Activated CD8-positive, alpha-beta T cell treated with anti-CD3 and anti-CD28 coated beads for 36 hours (primary cell): Measurements from ENCODE around the gene SLC3A2. TPM values are rescaled to one million over a fixed set of nuclear protein-coding genes. Genes with fewer than 3 reads are reported as not detected.
"Not testable (repeated sequence)": the region's sequence is repeated elsewhere in the genome, so short reads cannot be mapped to it uniquely, and the experiment has no call there.

Experiments
- ATAC-seq: fragments of 200-7000 bp; cut with Tn5 transposase; one replicate; pipeline ENCODE4 v1.10.0; 2021; ENCODE audit warnings: mild to moderate bottlenecking, moderate library complexity
- CTCF ChIA-PET: fragments of 350-600 bp; sonication (Branson Sonifier 250); formaldehyde crosslinking; loops from one replicate; lab custom pipeline; 2021; ENCODE audit warnings: antibody characterized with exemption; lab: Charles Lee
- POLR2A ChIA-PET: fragments of 350-600 bp; sonication (Branson Sonifier 250); formaldehyde crosslinking; loops from one replicate; lab custom pipeline; 2021; ENCODE audit warnings: antibody characterized with exemption; lab: Charles Lee
- DNase-seq: peaks from one replicate; pipeline ENCODE4 v3.0.0-alpha.2; 2020
- H3K27ac Mint-ChIP-seq: one replicate; pipeline ENCODE4 v1.8.0; 2021; ENCODE audit warnings: mild to moderate bottlenecking, mixed read lengths
- H3K27me3 Mint-ChIP-seq: one replicate; pipeline ENCODE4 v1.8.0; 2021; ENCODE audit warnings: mixed read lengths
- H3K36me3 Mint-ChIP-seq: one replicate; pipeline ENCODE4 v1.8.0; 2021; ENCODE audit warnings: low read depth, mixed read lengths
- H3K4me1 Mint-ChIP-seq: one replicate; pipeline ENCODE4 v1.8.0; 2021; ENCODE audit warnings: low read depth, mixed read lengths
- H3K4me3 Mint-ChIP-seq: one replicate; pipeline ENCODE4 v1.8.0; 2021; ENCODE audit warnings: mild to moderate bottlenecking, moderate library complexity, mixed read lengths
- H3K9me3 Mint-ChIP-seq: one replicate; pipeline ENCODE4 v1.8.0; 2021; ENCODE audit warnings: mixed read lengths
- CTCF ChIP-seq: fragments of 200-600 bp; IDR thresholded peaks from one replicate; pipeline ENCODE4 v1.8.0; 2022; ENCODE audit warnings: antibody characterized with exemption, mild to moderate bottlenecking
- intact Hi-C: fragments of 100-400 bp; cut with micrococcal nuclease; formaldehyde crosslinking; loops from one replicate; pipeline ENCODE4 v1.10.0; 2022
- total RNA-seq, 2 experiments: library from RNA; stranded (reverse); gene quantifications; one replicate each; pipeline ENCODE4 v1.2.3, GENCODE V29; 2021

Gene SLC3A2
- total RNA-seq, 2 experiments from 2014 or later, result 299 to 315 TPM

GRCh38 chr11:62832336-62833234, 48.1 kb upstream of the SLC3A2 start, which contains the start of gene TEX54:
TSS of gene TEX54 (minus strand) at chr11:62832841.
- ATAC-seq, result peak; percentile 1
- TF ChIP-seq CTCF, result no peak
- no peaks in the 10 kb centered on the region for H3K9me3 Mint-ChIP-seq
- intact Hi-C loops, result loop anchor here (5.0 kb wide), 1 partner anchor 45 kb away; the partner anchor contains the start of gene TMEM179B
- H3K36me3 Mint-ChIP-seq, result peaks cover 27% of the 10 kb centered on the region
- DNase-seq, result no peak
- no peaks in the 10 kb centered on the region for H3K27me3 Mint-ChIP-seq
- H3K4me1 Mint-ChIP-seq, result peaks cover 52% of the 10 kb centered on the region
- ChIA-PET CTCF (interaction anchor here (0.8 to 1.8 kb wide), 3 partner anchors 9 to 46 kb away, joined by 3 to 17 read pairs (median 6); partner anchors contain the start of gene TMEM179B), POLR2A (interaction anchor here (0.5 to 17.2 kb wide), 28 partner anchors 8 to 166 kb away, joined by 3 to 997 read pairs (median 6); partner anchors contain the start of genes HNRNPUL2, NXF1, SLC3A2 and TAF6L)
- peak within 1 kb of the TSS; percentile 95 for H3K27ac Mint-ChIP-seq
- peak within 1 kb of the TSS; percentile 88 for H3K4me3 Mint-ChIP-seq

DNA sequence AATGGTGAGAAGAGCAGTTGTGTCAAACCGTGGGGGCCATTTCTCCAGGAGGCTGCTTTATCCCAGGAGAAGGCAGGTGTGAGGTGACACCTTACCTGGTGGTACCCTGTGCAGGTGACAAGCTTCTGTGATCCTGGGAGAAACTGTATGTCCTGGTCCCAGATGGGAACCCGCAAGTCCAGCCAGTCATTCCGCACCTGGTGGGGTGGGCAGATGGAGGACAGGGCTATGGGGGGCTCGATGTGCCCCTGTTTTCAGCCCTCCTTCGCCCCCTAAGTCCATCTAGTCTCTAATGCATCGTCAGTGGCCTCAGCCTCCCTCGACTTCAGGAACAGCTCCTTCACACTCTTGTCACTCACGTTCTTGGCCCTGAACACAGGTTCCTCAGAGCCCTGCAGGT, 45.4 kb upstream of the SLC3A2 start:
- no peak for ATAC-seq
- Mint-ChIP-seq H3K27ac (no peak overlapping the region), H3K27me3 (no peaks in the 10 kb centered on the region), H3K4me1 (peaks cover 53% of the 10 kb centered on the region), H3K4me3 (no peak overlapping the region), H3K9me3 (no peaks in the 10 kb centered on the region), H3K36me3 (peaks cover 35% of the 10 kb centered on the region)
- TF ChIP-seq CTCF, result no peak
- intact Hi-C loops, result no loop called here
- ChIA-PET CTCF (interaction anchor here (2.0 kb wide), 1 partner anchor 49 kb away, joined by 6 read pairs; no protein-coding TSS in a partner anchor), POLR2A (interaction anchor here (0.8 to 17.2 kb wide), 7 partner anchors 8 to 244 kb away, joined by 3 to 997 read pairs (median 6); partner anchors contain the start of genes SLC3A2 and TUT1)
- no peak for DNase-seq

- no peak within 1 kb of the TSS for H3K27ac Mint-ChIP-seq
Measured at GRCh38 chr11:62839050-62839945, 41.4 kb upstream of the SLC3A2 start, which contains the start of gene WDR74. TSS of gene WDR74 (minus strand) at chr11:62839590. CDS start at chr11:62839570, 20 bp downstream.

GRCh38 chr11:62840721-62841360, 39.9 kb upstream of the SLC3A2 start:
- peak; percentile 89 for DNase-seq
- H3K9me3 Mint-ChIP-seq, H3K27ac Mint-ChIP-seq, H3K27me3 Mint-ChIP-seq, H3K4me3 Mint-ChIP-seq: not testable (repeated sequence)
- intact Hi-C loops, result loop anchor here (1.0 to 10.0 kb wide), 2 partner anchors 12 to 246 kb away; partner anchors contain the start of gene TUT1
- ChIA-PET POLR2A (interaction anchor here (0.5 to 17.2 kb wide), 75 partner anchors 8 to 1947 kb away, joined by 3 to 997 read pairs (median 5); partner anchors contain the start of genes B3GAT3, BSCL2, C11orf98 and CSKMT), CTCF (interaction anchor here (0.7 to 3.4 kb wide), 6 partner anchors 9 to 249 kb away, joined by 3 to 33 read pairs (median 5); partner anchors contain the start of genes STX5, TMEM179B and TUT1)
- Mint-ChIP-seq H3K4me1 (peaks cover 27% of the 10 kb centered on the region), H3K36me3 (peaks cover 20% of the 10 kb centered on the region)
- peak; percentile 10 for ATAC-seq

More at GRCh38 chr11:62839050-62839945, 41.4 kb upstream of the SLC3A2 start, which contains the start of gene WDR74:
- CTCF ChIA-PET, result interaction anchor here (1.8 to 3.4 kb wide), 3 partner anchors 12 to 51 kb away, joined by 4 to 33 read pairs (median 6); partner anchors contain the start of gene TMEM179B
- TF ChIP-seq CTCF, result no peak
- H3K4me1 Mint-ChIP-seq, result peaks cover 40% of the 10 kb centered on the region
- H3K4me3 Mint-ChIP-seq, result no peak within 1 kb of the TSS
- peak; percentile 95 for DNase-seq
- intact Hi-C loops, result no loop called here
- POLR2A ChIA-PET, result interaction anchor here (0.6 to 17.2 kb wide), 22 partner anchors 12 to 1385 kb away, joined by 3 to 997 read pairs (median 10); partner anchors contain the start of genes BSCL2, C11orf98, CSKMT and GNG3
- no peaks in the 10 kb centered on the region for H3K27me3 Mint-ChIP-seq
- H3K9me3 Mint-ChIP-seq, result no peaks in the 10 kb centered on the region
- H3K36me3 Mint-ChIP-seq, result peaks cover 25% of the 10 kb centered on the region
- ATAC-seq, result peak; percentile 45
